Loucy (cell line): ENCODE measurements around the gene LAMB4.
A peak's percentile ranks its signal among the peaks of the same experiment; 100 is the strongest.

Experiments used
- H2AFZ ChIP-seq: fragments of 200-600 bp; sonication (generic); 2 replicates; pipeline ENCODE4 v1.6.0; 2016; ENCODE audit warnings: antibody characterized with exemption, mild to moderate bottlenecking, low read length, moderate library complexity
- H3F3A ChIP-seq: fragments of 200-600 bp; 2 replicates; pipeline ENCODE4 v1.6.0; 2016; ENCODE audit warnings: antibody characterized with exemption, low read depth, mild to moderate bottlenecking
- H3K27me3 ChIP-seq: fragments of 200-600 bp; sonication (generic); 2 replicates; pipeline ENCODE4 v1.6.1; 2014; ENCODE audit warnings: low read length, mild to moderate bottlenecking; ENCODE audit not compliant: insufficient read depth, poor library complexity, severe bottlenecking
- H3K36me3 ChIP-seq: fragments of 200-600 bp; sonication (generic); 2 replicates; pipeline ENCODE4 v1.6.1; 2016; ENCODE audit warnings: low read length; ENCODE audit not compliant: insufficient read depth
- H3K4me1 ChIP-seq: fragments of 200-600 bp; sonication (generic); 2 replicates; pipeline ENCODE4 v1.5.1; 2014; ENCODE audit warnings: low read length, mild to moderate bottlenecking; ENCODE audit not compliant: insufficient read depth, poor library complexity, severe bottlenecking
- H3K4me2 ChIP-seq: fragments of 200-600 bp; sonication (generic); 2 replicates; pipeline ENCODE4 v1.6.0; 2014; ENCODE audit warnings: antibody characterized with exemption, low read length, low read depth, mild to moderate bottlenecking; ENCODE audit not compliant: poor library complexity, severe bottlenecking
- H3K4me3 ChIP-seq: fragments of 200-600 bp; sonication (generic); 2 replicates; pipeline ENCODE4 v1.5.1; 2014; ENCODE audit warnings: low read length, mild to moderate bottlenecking, mixed read lengths; ENCODE audit not compliant: poor library complexity, severe bottlenecking
- H3K79me2 ChIP-seq: fragments of 200-600 bp; sonication (generic); 2 replicates; pipeline ENCODE4 v1.6.1; 2014; ENCODE audit warnings: low read length; ENCODE audit not compliant: insufficient read depth
- H3K9ac ChIP-seq: fragments of 200-600 bp; sonication (generic); 2 replicates; pipeline ENCODE4 v1.6.0; 2014; ENCODE audit warnings: mild to moderate bottlenecking, low read depth, low read length, moderate library complexity; ENCODE audit not compliant: poor library complexity, severe bottlenecking
- H3K9me2 ChIP-seq: fragments of 200-600 bp; sonication (generic); replicated peaks from 2 replicates; pipeline ENCODE4 v1.6.1; 2016; ENCODE audit warnings: low read depth, low read length, mixed read lengths
- H3K9me3 ChIP-seq: fragments of 200-600 bp; sonication (generic); 2 replicates; pipeline ENCODE4 v1.6.1; 2014; ENCODE audit warnings: mild to moderate bottlenecking, antibody characterized with exemption, low read length, low read depth; ENCODE audit not compliant: insufficient read depth
- H4K20me1 ChIP-seq: fragments of 200-600 bp; sonication (generic); 2 replicates; pipeline ENCODE4 v1.6.0; 2014; ENCODE audit warnings: antibody characterized with exemption, low read length, mild to moderate bottlenecking; ENCODE audit not compliant: insufficient read depth, poor library complexity, severe bottlenecking
- CTCF ChIP-seq: fragments of 200-600 bp; sonication (generic); conservative IDR thresholded peaks from 2 replicates; pipeline ENCODE4 v1.5.1; 2014; ENCODE audit warnings: mild to moderate bottlenecking, antibody characterized with exemption, low read length
- EZH2phosphoT487 ChIP-seq: fragments of 200-600 bp; IDR thresholded peaks from 2 replicates; pipeline ENCODE4 v1.6.1; 2018; ENCODE audit warnings: antibody characterized with exemption, mild to moderate bottlenecking, moderate library complexity, borderline replicate concordance

Gene LAMB4

GRCh38 chr7:108130261-108130660, at the start of gene LAMB4:
Gene LAMB4, minus strand, starts transcription at chr7:108130361. Its CDS starts 7,197 bp downstream, at chr7:108123164.
- H3K4me1 ChIP-seq: no peaks in the 10 kb centered on the region
- no peaks in the 10 kb centered on the region for H3K36me3 ChIP-seq
- no peak within 1 kb of the TSS for H3K9ac ChIP-seq
- no peaks in the 10 kb centered on the region for H3K9me3 ChIP-seq
- no peak within 1 kb of the TSS for H3K4me3 ChIP-seq
- H3K27me3 ChIP-seq: no peaks in the 10 kb centered on the region
- H3F3A ChIP-seq: no peaks in the 10 kb centered on the region
- no peaks in the 10 kb centered on the region for H4K20me1 ChIP-seq
- H3K9me2 ChIP-seq: no peaks in the 10 kb centered on the region
- TF ChIP-seq EZH2phosphoT487 (no peak), CTCF (no peak)
- H3K4me2 ChIP-seq: no peak within 1 kb of the TSS
- H3K79me2 ChIP-seq: no peaks in the 10 kb centered on the region
- no peak within 1 kb of the TSS for H2AFZ ChIP-seq

GRCh38 chr7:108178398-108178797, 48.2 kb upstream of the LAMB4 start:
- no peaks in the 10 kb centered on the region for H3K4me1 ChIP-seq
- no peaks in the 10 kb centered on the region for H3K27me3 ChIP-seq
- H2AFZ ChIP-seq: 0 out of 2 replicates have a peak overlapping the region, but pooled peaks have one; percentile 34
- H3K79me2 ChIP-seq: no peaks in the 10 kb centered on the region
- H3K4me3 ChIP-seq: no peak overlapping the region
- H3K9me2 ChIP-seq: no peaks in the 10 kb centered on the region
- H4K20me1 ChIP-seq: no peaks in the 10 kb centered on the region
- no peaks in the 10 kb centered on the region for H3K9me3 ChIP-seq
- no peaks in the 10 kb centered on the region for H3K36me3 ChIP-seq
- H3K4me2 ChIP-seq: no peak overlapping the region
- TF ChIP-seq CTCF (no peak), EZH2phosphoT487 (no peak)
- H3K9ac ChIP-seq: no peak overlapping the region
- no peaks in the 10 kb centered on the region for H3F3A ChIP-seq

GRCh38 chr7:108171164-108171563, 41.0 kb upstream of the LAMB4 start:
- Histone ChIP-seq H3K36me3 (no peaks in the 10 kb centered on the region), H3K27me3 (no peaks in the 10 kb centered on the region), H4K20me1 (no peaks in the 10 kb centered on the region), H3K4me3 (no peak overlapping the region), H3K9me3 (no peaks in the 10 kb centered on the region), H2AFZ (no peak overlapping the region), H3K4me2 (no peak overlapping the region), H3F3A (no peaks in the 10 kb centered on the region), H3K9me2 (no peaks in the 10 kb centered on the region), H3K9ac (no peak overlapping the region), H3K4me1 (no peaks in the 10 kb centered on the region), H3K79me2 (no peaks in the 10 kb centered on the region)
- no peak for TF ChIP-seq EZH2phosphoT487

- no peak overlapping the region for H2AFZ ChIP-seq
- H3K27me3 ChIP-seq: no peaks in the 10 kb centered on the region
- no peaks in the 10 kb centered on the region for H4K20me1 ChIP-seq
- H3K9me3 ChIP-seq: no peaks in the 10 kb centered on the region
- no peak overlapping the region for H3K4me3 ChIP-seq
- no peaks in the 10 kb centered on the region for H3K9me2 ChIP-seq
- no peaks in the 10 kb centered on the region for H3K36me3 ChIP-seq
- H3F3A ChIP-seq: no peaks in the 10 kb centered on the region
- H3K4me1 ChIP-seq: no peaks in the 10 kb centered on the region
- H3K4me2 ChIP-seq: no peak overlapping the region
- no peak for TF ChIP-seq CTCF
- no peak overlapping the region for H3K9ac ChIP-seq
- no peaks in the 10 kb centered on the region for H3K79me2 ChIP-seq
These were observed 40.1 kb upstream of the LAMB4 start for GRCh38 chr7:108170251-108170650.
